ENCODE measurements around the gene ACVR1.

DNA sequence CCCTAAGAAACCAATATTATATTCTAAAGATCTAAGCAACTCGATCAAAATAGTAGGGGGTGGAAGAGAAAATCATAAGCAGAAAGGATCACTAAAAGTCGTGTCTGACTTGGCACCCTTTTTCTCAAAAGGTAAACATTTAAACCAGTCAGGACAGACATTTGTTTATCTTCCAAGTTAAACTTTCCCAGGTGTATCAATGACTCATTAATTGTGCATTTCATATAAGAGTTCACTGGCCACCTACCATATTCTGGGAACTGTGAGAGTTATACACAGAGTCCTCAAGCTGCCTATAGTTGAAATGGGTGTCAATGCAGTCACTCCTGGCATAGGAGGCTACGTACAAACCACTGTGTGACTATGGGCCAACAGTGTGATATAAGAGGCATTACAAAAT, 4.8 kb upstream of the ACVR1 start:
- TF ChIP-seq CTCF (IDR thresholded peaks at IDR 0.05; ENCODE audit: extremely low read depth in 1 of 2, insufficient read depth in 1 of 2, low read depth in 1 of 2, low read length in 2 of 2) (no peak), EZH2 (IDR thresholded peaks at IDR 0.05; ENCODE audit: borderline replicate concordance, low read depth, low read length, severe bottlenecking) (no peak)

Measured in endothelial cell of umbilical vein (primary cell).